Activated T-cell treated with anti-CD3 and anti-CD28 coated beads for 1 hour (primary cell): ENCODE measurements around the gene RACK1.

Source experiments
- DNase-seq: peaks from one replicate; pipeline ENCODE4 v3.0.0-alpha.2; 2020; ENCODE audit warnings: low read depth

The RACK1 gene

DNA sequence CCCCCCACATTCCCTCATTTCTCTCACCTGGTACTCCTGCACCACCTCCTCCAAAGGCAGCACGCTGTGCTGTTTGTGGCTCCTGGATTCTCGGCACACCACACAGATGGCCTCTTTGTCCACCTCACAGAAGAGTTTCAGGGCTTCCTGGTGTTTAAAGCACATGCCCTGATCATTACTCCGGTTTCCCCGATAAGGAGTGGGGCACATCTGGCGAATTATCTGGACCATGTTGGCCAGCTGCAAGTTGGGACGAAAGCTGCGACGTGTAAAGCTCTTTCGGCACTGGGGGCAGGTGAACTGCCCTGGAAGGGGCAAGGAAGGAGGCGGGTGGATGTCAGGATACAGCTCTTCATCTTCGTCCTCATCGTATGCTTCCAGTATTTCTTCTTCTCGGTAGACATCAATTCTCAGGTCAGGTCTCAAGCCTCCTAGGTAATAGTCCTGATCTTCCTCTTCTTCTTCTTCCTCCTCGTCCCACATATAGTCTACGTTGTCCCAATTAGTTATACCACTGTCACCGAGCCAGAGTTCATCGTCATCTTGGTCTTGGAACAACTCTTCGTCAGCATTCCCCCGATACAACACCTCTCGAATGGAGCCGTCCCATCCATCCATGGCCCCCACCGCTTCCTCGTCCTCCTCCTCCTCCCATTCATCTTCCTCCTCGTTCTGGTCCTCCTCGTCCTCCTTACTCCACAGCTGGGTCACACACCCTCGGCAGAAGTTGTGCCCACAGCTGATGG, 16.4 kb upstream of the RACK1 start:
- DNase-seq: no peak

DNA sequence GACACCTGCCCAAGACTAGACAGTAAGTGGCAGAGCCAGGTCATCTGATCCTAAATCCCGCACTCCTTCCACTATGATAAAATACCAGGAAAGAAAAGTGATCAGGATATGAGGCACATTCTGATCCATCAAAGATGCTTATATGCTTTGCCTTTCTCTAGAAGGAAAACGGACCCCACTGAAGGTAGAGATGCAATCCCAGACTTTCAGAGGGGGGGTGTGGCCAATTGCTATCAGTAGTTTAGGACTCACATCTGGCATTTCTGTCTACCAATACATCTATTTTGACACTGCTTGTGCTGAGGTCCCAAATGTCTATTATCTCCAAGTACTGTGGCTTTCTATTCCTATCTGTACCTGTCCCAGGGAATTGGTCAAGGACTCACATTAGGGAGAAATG, 15.6 kb upstream of the RACK1 start:
- no peak for DNase-seq

DNA sequence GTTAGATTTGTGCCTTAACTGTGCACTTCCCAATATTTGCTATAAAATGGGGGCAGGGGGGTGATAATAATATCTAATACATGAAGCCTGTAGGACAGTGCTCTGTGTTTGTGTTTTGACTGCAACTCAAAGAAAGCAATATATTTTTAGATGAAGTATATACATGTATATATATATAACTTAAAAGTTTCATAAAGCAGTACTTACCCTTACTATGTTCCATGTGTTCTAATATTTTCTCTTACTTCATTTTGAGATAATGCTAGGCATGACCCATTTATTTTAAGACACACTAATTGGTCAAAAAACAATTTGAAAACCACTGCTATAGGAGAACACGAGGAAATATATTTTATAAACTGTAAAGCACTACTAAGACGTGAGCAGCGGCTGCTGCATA, 14.9 kb upstream of the RACK1 start:
- no peak for DNase-seq

DNA sequence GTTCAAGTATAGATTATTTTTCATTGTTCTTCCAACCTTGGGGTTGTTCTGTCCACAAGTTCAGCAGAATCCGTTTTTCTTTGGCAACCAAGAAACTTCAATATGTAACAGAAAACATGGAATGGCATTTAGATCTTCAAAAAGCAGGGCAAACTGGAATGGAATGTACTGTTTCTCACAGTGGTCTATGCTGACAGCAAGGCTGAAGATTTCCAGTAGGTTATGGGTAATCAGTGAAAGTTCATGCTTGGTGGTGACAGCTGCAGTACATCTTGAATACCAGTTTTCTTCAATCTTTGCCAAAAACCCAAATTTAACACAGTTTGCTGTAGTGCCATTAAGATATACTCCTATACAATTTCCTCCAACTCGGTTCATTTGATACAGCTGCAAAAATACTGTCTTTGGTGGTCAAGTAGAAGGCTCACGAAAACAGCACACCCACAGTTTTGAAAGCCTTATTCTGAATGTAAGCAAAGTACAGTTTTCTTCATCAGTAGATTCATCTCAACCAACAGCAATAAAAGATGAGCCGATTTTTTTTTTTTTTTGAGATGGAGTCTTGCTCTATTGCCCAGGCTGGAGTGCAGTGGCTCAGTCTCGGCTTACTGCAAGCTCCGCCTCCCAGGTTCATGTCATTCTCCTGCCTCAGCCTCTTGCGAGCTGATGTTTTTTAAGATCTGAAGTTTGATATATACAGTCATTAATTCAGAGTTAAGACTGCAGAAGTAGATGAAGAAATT, 12.3 kb upstream of the RACK1 start:
- DNase-seq: no peak

DNA sequence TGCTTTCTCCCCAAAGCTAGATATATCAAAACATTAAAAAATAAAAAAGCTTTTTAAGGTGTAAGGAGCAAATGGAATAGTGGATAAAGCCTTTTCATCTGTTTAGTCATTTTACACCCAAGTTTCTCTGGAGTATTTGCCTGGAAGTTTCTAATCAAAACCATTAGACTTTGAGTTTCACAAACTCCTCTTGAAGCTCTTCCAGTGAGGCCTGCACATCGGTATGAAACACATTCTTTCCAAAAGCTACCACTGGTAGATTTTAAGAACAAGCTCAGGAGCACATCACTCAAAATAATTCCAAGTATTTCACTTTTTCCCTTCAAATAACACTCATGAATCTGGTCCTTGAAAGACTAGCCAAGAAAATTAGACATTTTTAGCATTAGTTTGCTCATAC, 11.6 kb upstream of the RACK1 start:
- DNase-seq: no peak

DNA sequence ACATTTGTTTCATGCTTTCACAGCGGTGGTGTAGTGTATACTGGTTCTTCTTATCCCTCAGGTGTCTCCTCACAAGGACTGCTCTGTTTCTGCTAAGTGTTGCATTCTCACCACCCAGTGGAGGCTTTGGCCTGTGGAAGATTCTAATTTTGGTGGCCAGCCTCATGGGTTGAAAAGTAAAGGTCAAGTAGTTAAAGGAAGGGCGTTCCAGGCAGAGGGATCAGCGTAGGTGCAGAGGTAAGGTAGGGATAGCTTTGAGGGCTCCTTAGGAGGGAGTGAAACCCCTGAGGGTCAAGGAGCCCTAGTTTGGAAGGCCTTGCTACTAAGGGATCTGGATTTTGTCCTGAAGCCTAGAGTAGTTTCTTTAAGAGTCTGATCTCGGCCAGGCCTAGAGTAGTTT, 4.6 kb upstream of the RACK1 start:
- no peak for DNase-seq

DNA sequence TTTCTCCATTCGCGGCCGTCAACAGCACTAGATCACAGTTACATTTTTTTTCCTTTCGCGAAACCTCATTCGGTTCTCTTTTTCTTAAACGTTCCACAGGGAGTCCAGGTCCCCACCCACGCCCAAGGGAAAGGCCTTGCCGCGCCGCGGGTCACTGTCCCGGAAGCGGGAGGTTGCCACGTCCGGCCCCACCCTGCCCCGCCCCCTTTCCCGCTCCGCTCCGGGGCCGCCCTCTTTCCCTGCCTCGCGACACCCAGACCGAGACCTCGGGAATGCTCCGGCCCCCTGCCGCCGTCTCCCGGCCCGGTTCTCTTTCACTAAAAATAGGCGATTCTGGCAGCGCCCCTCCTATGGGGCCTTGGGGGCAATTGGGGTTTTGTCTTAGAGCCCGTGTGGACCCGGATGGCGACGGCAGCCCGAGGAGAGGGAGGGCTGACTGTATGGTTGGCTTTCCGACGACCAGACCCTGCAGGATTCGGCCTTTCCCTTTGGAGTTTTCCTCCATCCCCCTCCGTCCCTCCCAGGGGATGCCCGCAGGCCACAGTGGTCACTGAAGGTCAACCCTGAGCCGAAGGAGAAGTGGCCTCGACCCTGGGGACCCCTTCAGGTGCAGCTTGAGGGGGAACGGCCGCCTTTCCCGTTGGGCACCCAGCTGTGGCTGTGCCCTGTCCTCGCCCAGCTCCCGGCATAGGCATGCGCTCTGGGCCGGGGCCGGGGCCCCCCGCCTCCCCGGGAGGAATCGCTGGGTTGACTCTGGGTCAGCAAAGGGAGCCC, 2.8 kb upstream of the RACK1 start:
- DNase-seq: peak; percentile 64

DNA sequence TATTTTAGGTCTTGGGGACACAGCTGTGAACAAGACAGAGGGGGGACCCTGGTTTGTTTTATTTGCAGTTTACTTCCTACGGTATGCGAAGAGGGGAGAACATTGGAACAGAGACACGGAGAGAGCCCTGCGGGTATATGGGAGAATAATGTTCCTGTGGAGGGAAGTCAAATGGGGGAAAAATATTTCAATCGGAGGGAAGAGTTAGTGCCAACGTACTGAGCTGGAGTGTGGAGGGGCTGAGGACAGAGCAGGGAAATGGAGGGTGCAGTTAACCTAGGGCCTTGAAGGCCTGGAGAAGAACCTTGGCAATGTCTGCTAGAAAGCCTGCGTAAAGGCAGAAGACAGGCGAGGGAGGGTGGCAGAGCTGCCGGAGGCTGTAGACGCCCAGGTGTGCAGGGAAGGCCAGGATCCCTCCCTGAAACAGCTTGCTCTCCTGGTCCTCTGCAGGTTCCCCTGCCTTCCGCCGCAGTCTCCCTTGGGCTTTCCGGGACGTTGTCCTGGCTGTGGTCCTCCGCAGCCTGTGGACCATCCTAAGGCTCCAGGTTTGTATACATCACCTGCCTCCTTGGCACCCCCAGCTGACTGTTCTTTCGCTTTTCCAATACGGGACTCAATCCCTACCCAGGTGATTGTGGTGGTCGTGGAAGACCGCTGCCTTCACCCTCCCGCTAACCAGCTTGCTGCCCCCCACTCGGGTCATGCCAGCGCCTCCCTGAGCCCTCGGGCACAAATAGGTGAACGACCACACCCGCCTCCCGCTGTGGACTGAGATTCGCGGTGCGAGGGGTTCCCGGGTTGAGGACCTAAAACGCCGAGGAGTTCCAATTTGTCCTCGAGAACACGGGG, 1.9 kb upstream of the RACK1 start:
- no peak for DNase-seq

DNA sequence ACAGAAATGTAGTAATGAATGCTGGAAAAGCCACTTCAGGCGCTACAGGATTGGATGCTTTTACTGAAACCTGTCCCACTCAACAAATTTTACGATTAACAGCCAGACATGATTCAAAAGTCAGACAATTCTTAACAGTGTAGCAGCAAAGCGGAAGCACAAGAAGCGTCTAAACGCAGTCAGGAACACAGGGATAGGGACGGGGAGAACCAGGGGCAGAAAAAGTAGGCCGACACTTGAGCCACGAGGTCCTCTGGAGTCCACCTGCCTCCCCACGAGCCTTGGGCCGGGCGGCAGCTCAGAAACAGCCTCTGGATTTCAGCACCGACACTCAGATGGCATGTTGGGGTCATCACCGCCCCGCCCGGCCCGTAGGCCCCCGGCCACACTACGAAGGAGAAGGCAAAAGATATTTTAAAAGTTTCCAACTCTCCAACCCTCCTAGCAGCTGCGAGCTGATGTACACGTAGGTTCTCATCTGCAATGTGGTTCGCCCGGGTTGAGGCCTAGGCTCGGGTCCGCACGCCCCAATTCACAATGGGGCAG, 615 bp downstream of the RACK1 start:
- DNase-seq: peak; percentile 38

DNA sequence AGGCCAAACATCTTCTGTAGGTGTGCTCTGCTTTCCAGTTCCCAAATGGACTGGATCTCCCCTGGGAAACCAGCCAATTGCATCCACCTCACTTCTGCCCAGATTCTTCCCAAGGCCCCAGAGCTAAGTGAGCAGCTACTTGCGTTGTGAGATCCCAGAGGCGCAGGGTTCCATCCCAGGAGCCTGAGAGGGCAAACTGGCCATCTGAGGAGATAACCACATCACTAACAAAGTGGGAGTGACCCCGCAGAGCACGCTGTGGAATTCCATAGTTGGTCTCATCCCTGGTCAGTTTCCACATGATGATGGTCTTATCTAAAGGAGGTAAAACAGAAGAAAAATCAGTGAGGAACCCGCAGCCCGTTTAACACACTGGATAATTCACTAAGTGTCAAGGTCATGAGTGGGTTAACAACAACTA, 1.7 kb downstream of the RACK1 start:
- DNase-seq: no peak

DNA sequence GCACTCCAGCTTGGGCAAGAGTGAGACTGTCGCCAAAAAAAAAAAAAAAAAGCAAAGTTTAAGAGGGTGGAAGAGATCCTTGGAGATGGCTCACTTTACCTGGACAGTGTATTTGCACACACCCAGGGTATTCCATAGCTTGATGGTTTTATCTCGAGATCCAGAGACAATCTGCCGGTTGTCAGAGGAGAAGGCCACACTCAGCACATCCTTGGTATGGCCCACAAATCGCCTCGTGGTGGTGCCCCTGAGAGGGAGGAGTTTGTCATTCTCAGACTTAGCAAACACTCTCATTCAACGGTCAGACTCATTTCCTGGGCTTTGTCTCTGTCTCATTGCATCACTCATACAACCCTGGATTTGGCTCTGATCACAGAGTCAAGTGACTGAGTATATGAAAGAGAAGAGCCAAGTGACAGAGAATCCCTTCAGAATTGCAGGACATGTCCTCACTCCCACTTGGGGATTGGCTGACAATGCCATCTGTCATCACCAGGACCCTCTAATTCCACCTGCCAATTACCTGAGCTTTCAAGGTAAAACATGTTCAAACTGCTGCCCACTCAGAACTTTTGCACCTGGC, 2.2 kb downstream of the RACK1 start:
- DNase-seq: no peak

DNA sequence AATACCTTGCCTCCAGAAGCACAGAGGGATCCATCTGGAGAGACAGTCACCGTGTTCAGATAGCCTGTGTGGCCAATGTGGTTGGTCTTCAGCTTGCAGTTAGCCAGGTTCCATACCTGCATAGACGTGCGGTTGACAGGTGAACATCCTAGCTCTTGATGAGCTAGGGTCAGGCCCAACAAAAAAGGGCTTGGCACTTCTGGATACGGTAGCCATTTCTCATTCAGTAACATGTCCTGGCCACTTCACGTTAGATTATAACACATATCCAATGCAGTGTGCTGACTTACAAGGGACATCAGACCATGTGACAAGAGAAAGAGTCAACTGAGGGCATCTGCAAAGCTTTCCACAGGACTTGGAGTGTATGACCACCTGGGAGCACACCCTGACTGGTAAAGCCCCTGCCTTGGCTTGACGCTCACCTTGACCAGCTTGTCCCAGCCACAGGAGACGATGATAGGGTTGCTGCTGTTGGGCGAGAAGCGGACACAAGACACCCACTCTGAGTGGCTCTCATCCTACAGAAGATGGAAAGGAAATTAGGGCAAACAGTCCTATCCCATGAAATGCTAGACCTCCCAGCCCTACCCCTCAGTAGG, 4.5 kb downstream of the RACK1 start:
- no peak for DNase-seq

DNA sequence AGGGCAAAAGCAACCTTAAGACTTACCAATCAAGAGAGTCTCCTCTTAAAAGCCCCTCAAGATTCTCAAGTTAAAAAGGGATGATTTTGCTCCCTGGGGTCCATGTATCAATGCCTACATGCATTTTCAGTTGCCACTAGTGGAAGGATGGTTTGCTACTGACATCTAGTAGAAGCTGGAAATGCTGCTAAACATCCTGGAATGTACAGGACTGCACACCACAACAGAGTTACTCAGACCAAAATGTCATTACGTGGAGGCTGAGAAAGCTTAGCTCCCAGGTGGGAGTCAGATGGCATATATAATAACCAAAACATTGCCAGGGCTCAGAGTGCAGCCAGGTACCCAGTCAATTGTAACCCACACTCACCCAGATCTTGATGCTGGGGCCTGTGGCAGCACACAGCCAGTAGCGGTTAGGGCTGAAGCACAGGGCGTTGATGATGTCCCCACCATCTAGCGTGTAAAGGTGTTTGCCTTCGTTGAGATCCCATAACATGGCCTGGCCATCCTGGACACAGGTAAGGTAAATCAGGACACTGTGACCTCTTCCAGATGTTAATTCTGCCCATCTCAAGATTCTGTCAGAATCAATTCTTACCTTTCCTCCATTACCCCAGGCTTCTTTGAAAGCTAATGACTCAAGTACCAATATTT, 5.8 kb downstream of the RACK1 start:
- no peak for DNase-seq

DNA sequence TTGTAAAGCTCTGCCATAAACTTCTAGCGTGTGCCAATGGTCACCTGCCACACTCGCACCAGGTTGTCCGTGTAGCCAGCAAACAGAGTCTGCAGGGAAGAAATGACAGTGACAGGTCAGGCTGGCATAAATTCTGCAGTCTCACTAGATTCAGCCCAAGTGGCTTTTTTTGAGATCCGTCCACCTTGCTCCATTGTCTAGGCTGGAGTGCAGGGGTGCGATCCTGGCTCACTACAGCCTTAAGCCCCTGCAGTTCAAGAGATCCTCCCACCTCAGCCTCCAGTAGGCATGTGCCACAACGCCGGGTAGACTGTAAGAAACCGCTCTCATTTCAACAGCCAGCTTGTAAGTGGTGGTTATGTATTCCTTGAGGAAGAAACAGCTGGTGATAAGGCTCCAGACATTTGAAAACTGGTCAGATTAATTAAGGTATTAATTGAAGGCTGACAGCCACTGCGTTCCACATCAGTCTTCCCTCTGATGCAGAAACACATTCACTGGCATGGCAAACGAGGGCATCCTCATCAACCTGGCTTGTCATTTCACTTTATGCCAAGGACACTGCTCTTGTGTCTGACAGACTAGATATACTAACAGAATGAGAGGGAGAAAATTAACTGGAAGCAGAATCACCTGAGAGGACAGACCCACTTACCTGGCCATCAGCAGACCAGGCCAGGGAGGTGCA, 6.6 kb downstream of the RACK1 start:
- no peak for DNase-seq

DNA sequence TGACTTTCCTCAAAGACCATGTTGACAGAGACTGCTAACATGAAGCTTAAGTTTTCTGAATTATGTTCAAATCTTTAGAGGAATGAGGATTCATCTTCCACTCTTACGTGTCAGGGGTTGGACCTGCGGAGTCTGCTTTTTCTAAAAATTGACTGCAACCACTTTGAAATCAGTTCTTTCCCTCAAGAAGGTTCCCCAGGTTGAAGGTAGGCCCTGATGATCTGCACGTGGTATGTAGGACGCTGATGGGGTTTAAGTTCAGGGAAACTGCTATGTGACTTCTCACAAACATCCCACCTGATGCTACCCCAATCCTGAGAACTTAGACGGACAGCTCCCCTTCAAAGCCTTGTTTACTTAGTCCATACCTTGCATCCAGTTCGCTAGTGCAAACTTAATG, 7.2 kb downstream of the RACK1 start:
- no peak for DNase-seq

DNA sequence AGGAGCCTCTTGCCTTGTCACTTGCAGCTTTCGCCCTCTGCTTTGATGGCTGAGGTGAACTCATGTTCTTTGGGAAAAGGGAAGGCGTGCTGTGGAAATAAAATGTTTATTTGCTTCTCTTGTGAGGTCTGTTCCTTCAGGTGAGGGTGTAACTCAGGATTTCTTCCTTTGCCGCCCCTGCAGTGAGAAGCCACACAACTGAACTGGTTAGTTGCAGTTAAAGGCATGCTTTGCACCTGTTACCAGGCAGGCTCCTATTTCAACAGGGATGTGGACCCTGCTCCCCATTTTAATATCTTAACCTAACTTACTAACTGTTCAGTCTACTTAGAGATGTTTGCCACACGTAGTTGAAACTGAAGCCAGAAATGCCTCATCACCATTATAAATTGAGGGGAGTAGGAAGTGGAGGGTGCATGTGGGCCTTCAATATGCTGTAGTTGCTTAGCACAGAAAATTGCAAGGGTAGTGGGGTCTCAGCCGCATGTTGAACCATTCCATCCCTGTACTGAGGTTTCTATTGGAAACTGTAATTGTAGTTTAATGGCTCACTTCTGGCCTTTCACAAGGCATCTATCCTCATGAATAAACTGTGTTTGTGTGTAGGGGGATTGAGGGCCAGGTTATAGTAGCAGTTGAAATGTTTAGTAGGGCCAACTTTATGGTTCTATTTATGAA, 7.9 kb downstream of the RACK1 start:
- DNase-seq: no peak

DNA sequence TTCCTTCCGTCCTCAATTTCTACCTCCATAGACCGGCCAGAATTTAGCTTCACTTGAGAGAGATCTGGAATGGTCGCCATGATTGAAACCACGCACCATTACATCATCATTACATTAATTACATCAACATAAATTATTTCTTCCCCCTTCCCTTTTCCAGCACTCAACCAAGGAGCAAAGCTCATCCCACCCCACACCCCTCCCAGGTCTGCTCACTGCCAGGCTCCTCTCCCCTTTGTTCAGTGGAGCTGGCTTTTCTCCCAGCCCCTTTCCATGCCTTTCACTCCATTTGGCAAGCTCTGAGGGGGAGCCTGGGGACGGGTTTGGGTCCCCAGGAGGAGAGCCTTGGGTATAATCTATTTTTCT, 8.4 kb downstream of the RACK1 start:
- DNase-seq: no peak

DNA sequence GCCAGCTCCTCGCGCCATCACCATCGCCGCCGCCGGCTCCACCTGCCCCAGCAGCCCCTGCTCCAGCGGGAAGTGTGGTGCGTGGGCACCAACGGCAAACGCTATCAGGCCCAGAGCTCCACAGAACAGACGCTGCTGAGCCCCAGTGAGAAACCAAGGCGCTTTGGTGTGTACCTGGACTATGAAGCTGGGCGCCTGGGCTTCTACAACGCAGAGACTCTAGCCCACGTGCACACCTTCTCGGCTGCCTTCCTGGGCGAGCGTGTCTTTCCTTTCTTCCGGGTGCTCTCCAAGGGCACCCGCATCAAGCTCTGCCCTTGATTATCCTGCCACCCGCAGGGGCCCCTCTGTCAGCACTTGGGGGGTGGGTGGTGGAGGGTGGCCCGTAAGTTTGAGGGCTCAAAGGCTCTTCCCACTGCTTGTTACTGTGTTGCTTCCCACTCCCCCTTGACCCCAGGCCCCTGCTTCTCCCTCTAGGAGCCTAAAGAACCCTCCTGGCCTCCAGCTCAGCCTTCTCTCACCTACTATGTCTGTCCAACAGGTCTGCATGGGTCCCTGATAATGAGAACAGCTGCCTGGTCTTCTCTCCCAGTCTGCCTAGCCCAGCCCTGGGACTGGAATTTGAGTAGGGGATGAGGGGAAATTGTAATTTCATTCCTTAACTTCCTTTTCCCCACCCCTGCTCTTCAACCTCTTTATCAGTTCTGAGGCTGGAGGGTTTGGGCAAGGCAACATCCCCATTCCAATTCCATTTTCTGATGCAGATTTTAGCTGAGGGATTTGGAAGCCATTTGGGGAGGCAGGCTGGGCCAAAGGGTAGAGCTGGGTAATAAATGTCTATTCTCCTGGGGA, 9.0 kb downstream of the RACK1 start:
- no peak for DNase-seq
